Mesothelial cell of epicardium (in vitro differentiated cells): ENCODE measurements around the gene ACTN4. TPM values are rescaled to one million over a fixed set of nuclear protein-coding genes. Genes with fewer than 3 reads are reported as not detected.

ENCODE experiments used
- DNase-seq, 2 experiments: peaks; one replicate each; pipeline ENCODE4 v3.0.0; 2021; ENCODE audit warnings: low spot score in 2 of 2; ENCODE audit not compliant: unreplicated experiment in 2 of 2
- H3K27ac Mint-ChIP-seq: 2 replicates; pipeline ENCODE4 v1.8.0; 2021; ENCODE audit warnings: mixed read lengths
- H3K27me3 Mint-ChIP-seq: 2 replicates; pipeline ENCODE4 v1.8.0; 2021; ENCODE audit warnings: low read depth, mixed read lengths
- H3K36me3 Mint-ChIP-seq: 2 replicates; pipeline ENCODE4 v1.8.0; 2021; ENCODE audit warnings: mixed read lengths
- H3K4me1 Mint-ChIP-seq: 2 replicates; pipeline ENCODE4 v1.8.0; 2021; ENCODE audit warnings: mixed read lengths
- H3K4me3 Mint-ChIP-seq: 2 replicates; pipeline ENCODE4 v1.8.0; 2021; ENCODE audit warnings: mild to moderate bottlenecking, moderate library complexity, mixed read lengths
- H3K9me3 Mint-ChIP-seq: 2 replicates; pipeline ENCODE4 v1.8.0; 2021; ENCODE audit warnings: mixed read lengths
- CTCF ChIP-seq: fragments of 200-600 bp; sonication (generic); IDR thresholded peaks from one replicate; pipeline ENCODE4 v1.5.0; 2021; ENCODE audit warnings: antibody characterized with exemption; ENCODE audit not compliant: unreplicated experiment
- total RNA-seq: library from RNA; stranded (reverse); gene quantifications from 3 replicates; pipeline ENCODE4 v1.2.1, GENCODE V29; 2021

Gene ACTN4
- total RNA-seq, 1 donor from 2014 or later, result 452 TPM

DNA sequence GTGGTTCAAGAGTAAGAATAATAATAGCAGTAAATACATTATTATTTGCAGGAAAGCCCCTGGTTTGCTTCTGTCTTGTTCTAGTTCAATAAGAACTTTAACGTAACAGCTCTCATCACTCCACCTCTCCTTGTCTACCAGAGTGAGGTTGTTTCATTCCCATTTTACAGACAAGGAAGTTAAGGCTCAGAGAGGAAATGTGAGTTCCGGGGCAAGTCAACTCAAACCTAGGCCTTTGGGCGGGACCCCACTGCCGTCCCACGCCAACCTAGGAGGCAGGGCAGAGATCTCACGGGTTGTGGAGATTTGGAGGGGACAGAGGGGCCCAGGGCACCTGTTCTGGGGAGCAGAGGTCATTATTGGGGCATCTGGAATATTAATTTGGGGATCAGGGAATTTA lies 31.2 kb upstream of the ACTN4 start:
- H3K4me1 Mint-ChIP-seq, result peaks cover 22% of the 10 kb centered on the region
- H3K27me3 Mint-ChIP-seq, result no peaks in the 10 kb centered on the region
- DNase-seq, result no peak
- H3K4me3 Mint-ChIP-seq, result no peak overlapping the region
- no peak for TF ChIP-seq CTCF
- no peak overlapping the region for H3K27ac Mint-ChIP-seq
- H3K36me3 Mint-ChIP-seq, result no peaks in the 10 kb centered on the region
- H3K9me3 Mint-ChIP-seq, result no peaks in the 10 kb centered on the region

DNA sequence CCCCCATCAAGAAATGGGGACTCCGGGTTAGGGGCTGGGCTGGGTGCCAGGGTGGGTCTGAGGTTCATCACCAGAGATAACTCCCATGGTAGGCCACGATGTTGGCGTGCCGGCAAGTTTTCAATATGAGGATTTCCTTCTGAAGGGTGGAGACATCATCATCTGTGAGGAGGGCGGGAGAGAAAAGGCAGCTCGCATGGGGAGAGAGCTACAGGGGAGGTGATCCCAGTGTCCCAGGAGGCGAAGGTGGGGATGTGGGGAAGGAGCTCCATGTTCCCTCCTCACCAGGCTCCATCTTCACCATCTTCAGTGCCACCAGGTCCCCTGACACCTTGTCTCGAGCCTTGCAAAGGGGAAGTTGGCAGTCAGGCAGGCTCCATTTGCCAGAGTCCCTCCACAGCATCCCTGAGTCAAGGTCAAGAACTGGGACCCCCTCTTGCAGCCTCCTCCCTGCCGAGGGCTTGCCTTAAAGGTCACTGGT lies 30.1 kb upstream of the ACTN4 start:
- H3K9me3 Mint-ChIP-seq, result no peaks in the 10 kb centered on the region
- H3K36me3 Mint-ChIP-seq, result peaks cover 8% of the 10 kb centered on the region
- TF ChIP-seq CTCF, result no peak
- no peak for DNase-seq
- no peak overlapping the region for H3K27ac Mint-ChIP-seq
- no peaks in the 10 kb centered on the region for H3K27me3 Mint-ChIP-seq
- H3K4me1 Mint-ChIP-seq, result peaks cover 22% of the 10 kb centered on the region
- peak overlapping the region; percentile 47 for H3K4me3 Mint-ChIP-seq

- H3K27ac Mint-ChIP-seq, result peak within 1 kb of the TSS; percentile 98
- H3K9me3 Mint-ChIP-seq, result no peaks in the 10 kb centered on the region
- peaks cover 8% of the 10 kb centered on the region for H3K36me3 Mint-ChIP-seq
- no peak for TF ChIP-seq CTCF
- H3K4me3 Mint-ChIP-seq, result peak within 1 kb of the TSS; percentile 96
- peaks cover 22% of the 10 kb centered on the region for H3K4me1 Mint-ChIP-seq
- DNase-seq, result no peak
- H3K27me3 Mint-ChIP-seq, result no peaks in the 10 kb centered on the region
Observed at GRCh38 chr19:38617764-38618589, 29.5 kb upstream of the ACTN4 start, which contains the start of gene MAP4K1. Gene MAP4K1, minus strand, starts transcription at chr19:38617953. Its CDS starts 58 bp downstream, at chr19:38617895.

GRCh38 chr19:38618590-38619360 lies 28.7 kb upstream of the ACTN4 start, which contains the start of gene EIF3K:
Gene EIF3K, plus strand, starts transcription at chr19:38619188. Its CDS starts 81 bp downstream, at chr19:38619269.
- peak; percentile 98 to 100 for DNase-seq
- Mint-ChIP-seq H3K27ac (peak within 1 kb of the TSS; percentile 98), H3K4me3 (peak within 1 kb of the TSS; percentile 96), H3K36me3 (peaks cover 11% of the 10 kb centered on the region), H3K4me1 (peaks cover 22% of the 10 kb centered on the region), H3K27me3 (no peaks in the 10 kb centered on the region), H3K9me3 (no peaks in the 10 kb centered on the region)
- TF ChIP-seq CTCF, result no peak

GRCh38 chr19:38619361-38620174 lies 27.9 kb upstream of the ACTN4 start:
- TF ChIP-seq CTCF, result no peak
- peaks cover 13% of the 10 kb centered on the region for H3K36me3 Mint-ChIP-seq
- H3K4me1 Mint-ChIP-seq, result peaks cover 22% of the 10 kb centered on the region
- H3K4me3 Mint-ChIP-seq, result peak overlapping the region; percentile 96
- H3K27me3 Mint-ChIP-seq, result no peaks in the 10 kb centered on the region
- H3K27ac Mint-ChIP-seq, result peak overlapping the region; percentile 98
- H3K9me3 Mint-ChIP-seq, result no peaks in the 10 kb centered on the region
- DNase-seq, result no peak
